Left ventricle myocardium inferior (tissue), 1 donor: Measurements from ENCODE around the gene DHDH. TPM values are rescaled to one million over a fixed set of nuclear protein-coding genes. Genes with fewer than 3 reads are reported as not detected.

Experiments used
- DNase-seq: peaks from one replicate; pipeline ENCODE4 v3.0.0-alpha.2; 2020
- H3K27ac ChIP-seq: fragments of 200-600 bp; replicated peaks from 2 replicates; pipeline ENCODE4 v1.8.0; 2021
- H3K27me3 ChIP-seq: fragments of 200-600 bp; 2 replicates; pipeline ENCODE4 v1.8.0; 2021; ENCODE audit warnings: low read depth
- H3K36me3 ChIP-seq: fragments of 200-600 bp; 2 replicates; pipeline ENCODE4 v1.8.0; 2021
- H3K4me1 ChIP-seq: fragments of 200-600 bp; 2 replicates; pipeline ENCODE4 v1.8.0; 2021
- H3K4me3 ChIP-seq: fragments of 200-600 bp; 2 replicates; pipeline ENCODE4 v1.8.0; 2021; ENCODE audit warnings: mild to moderate bottlenecking, moderate library complexity
- H3K9me3 ChIP-seq: fragments of 200-600 bp; replicated peaks from 2 replicates; pipeline ENCODE4 v1.8.0; 2021
- CTCF ChIP-seq: fragments of 200-600 bp; IDR thresholded peaks from 2 replicates; pipeline ENCODE4 v1.8.0; 2021; ENCODE audit warnings: antibody characterized with exemption, mild to moderate bottlenecking, borderline replicate concordance
- intact Hi-C: fragments of 100-400 bp; cut with micrococcal nuclease; formaldehyde crosslinking; loops from one replicate; pipeline ENCODE4 v1.11.0; 2022
- total RNA-seq: library from RNA; stranded (reverse); fragmentation: NEBNext Ultra II Directional; extraction: Animal tissue kit (Norgen Biotek cat#: 25700); gene quantifications from one replicate; pipeline ENCODE4 v1.2.1, GENCODE V29; 2021
- donor health status: DM: no; HTN: yes; CAD: no; lungs with severe emphysema.

The DHDH gene
- total RNA-seq, 1 donor from 2014 or later = not detected

- TF ChIP-seq CTCF = no peak
- DNase-seq = no peak
- no peaks in the 10 kb centered on the region for H3K9me3 ChIP-seq
- H3K27me3 ChIP-seq = no peaks in the 10 kb centered on the region
- no peaks in the 10 kb centered on the region for H3K36me3 ChIP-seq
- no peak overlapping the region for H3K27ac ChIP-seq
- H3K4me1 ChIP-seq = peaks cover 12% of the 10 kb centered on the region
- intact Hi-C loops = no loop called here
- no peak overlapping the region for H3K4me3 ChIP-seq
These were observed 5.1 kb upstream of the DHDH start for GRCh38 chr19:48928164-48929025.

DNA sequence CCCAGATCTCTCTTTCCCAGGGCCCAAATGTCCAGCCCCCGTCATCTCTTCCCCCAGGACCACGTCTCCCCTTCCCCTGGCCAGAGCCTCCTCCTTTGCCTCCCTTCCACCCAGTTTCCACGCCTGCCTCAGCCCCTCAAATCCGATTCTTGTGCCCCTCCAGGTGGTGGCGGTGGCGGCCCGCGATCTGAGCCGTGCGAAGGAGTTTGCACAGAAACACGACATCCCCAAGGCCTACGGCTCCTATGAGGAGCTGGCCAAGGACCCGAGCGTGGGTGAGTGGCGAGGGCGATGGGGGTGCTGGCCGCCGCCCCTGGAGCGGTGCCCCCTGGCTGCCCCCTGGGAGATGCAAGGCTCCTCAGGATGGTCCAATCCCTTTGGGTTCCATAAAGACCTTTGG, 1.3 kb downstream of the DHDH start:
- Histone ChIP-seq H3K27ac (no peak overlapping the region), H3K27me3 (no peaks in the 10 kb centered on the region), H3K4me3 (no peak overlapping the region), H3K9me3 (no peaks in the 10 kb centered on the region), H3K36me3 (no peaks in the 10 kb centered on the region), H3K4me1 (peaks cover 16% of the 10 kb centered on the region)
- DNase-seq = no peak
- intact Hi-C loops = no loop called here
- TF ChIP-seq CTCF = no peak

GRCh38 chr19:48935864-48936263, 2.4 kb downstream of the DHDH start:
- Histone ChIP-seq H3K27ac (no peak overlapping the region), H3K36me3 (no peaks in the 10 kb centered on the region), H3K9me3 (peaks cover 4% of the 10 kb centered on the region), H3K4me3 (no peak overlapping the region), H3K27me3 (no peaks in the 10 kb centered on the region), H3K4me1 (peaks cover 16% of the 10 kb centered on the region)
- TF ChIP-seq CTCF = no peak
- DNase-seq = no peak
- intact Hi-C loops = no loop called here

- Histone ChIP-seq H3K27ac (no peak overlapping the region), H3K4me3 (no peak overlapping the region), H3K27me3 (no peaks in the 10 kb centered on the region), H3K4me1 (peaks cover 11% of the 10 kb centered on the region), H3K9me3 (peaks cover 8% of the 10 kb centered on the region), H3K36me3 (no peaks in the 10 kb centered on the region)
- intact Hi-C loops = no loop called here
- no peak for TF ChIP-seq CTCF
- no peak for DNase-seq
These were observed 4.8 kb downstream of the DHDH start for GRCh38 chr19:48938256-48938655.

- Histone ChIP-seq H3K9me3 (peaks cover 8% of the 10 kb centered on the region), H3K4me1 (peaks cover 4% of the 10 kb centered on the region), H3K27ac (no peak overlapping the region), H3K36me3 (no peaks in the 10 kb centered on the region), H3K27me3 (no peaks in the 10 kb centered on the region), H3K4me3 (no peak overlapping the region)
- DNase-seq = no peak
- TF ChIP-seq CTCF = no peak
- intact Hi-C loops = no loop called here
These were observed 7.4 kb downstream of the DHDH start for GRCh38 chr19:48940902-48941301.
